ENCODE data around the gene PARD3B.

DNA sequence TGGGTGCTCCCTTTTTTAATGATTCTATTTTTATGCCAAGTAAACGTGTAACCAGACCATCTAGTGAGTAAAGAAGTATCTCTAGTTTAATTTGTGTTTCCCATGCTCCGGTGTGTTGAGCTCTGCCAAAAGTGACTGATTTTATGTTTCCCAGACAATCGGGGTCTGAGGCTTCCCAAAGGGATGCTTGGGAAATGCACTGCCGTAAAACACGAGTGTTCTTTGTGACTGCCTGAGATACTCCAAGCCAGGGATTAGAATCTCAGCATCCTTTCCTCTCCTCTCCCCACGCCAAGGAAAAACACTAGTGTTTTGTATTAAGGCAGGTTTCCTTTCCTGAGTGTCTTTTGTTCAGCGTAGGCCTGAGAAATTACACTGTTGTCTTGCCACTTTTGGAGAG is 956.6 kb downstream of the PARD3B start:
- TF ChIP-seq GATA2 (IDR thresholded peaks at IDR 0.05; ENCODE audit: low read depth, low read length) (no peak), GATA3 (IDR thresholded peaks at IDR 0.05; ENCODE audit: low read depth, low read length) (no peak)

Data from SH-SY5Y (cell line).